GM12865 (cell line): ENCODE measurements around the gene CCDC121.
"Not testable (repeated sequence)": the region's sequence is repeated elsewhere in the genome, so short reads cannot be mapped to it uniquely, and the experiment has no call there.

ENCODE experiments used
- DNase-seq: peaks from one replicate; pipeline ENCODE4 v3.0.0; 2010; ENCODE audit warnings: low read depth
- H3K4me3 ChIP-seq: 2 replicates; pipeline ENCODE4 v1.5.1; 2011; ENCODE audit warnings: mild to moderate bottlenecking, low read depth, low read length, control low read depth
- TF ChIP-seq, protein P1 (sequence below): IDR thresholded peaks from 2 replicates; pipeline ENCODE4 v1.5.1; 2011; ENCODE audit warnings: low read length, control low read depth, low read depth, inconsistent platforms; ENCODE audit not compliant: insufficient read depth; ENCODE audit errors: missing control alignments

The CCDC121 gene

DNA sequence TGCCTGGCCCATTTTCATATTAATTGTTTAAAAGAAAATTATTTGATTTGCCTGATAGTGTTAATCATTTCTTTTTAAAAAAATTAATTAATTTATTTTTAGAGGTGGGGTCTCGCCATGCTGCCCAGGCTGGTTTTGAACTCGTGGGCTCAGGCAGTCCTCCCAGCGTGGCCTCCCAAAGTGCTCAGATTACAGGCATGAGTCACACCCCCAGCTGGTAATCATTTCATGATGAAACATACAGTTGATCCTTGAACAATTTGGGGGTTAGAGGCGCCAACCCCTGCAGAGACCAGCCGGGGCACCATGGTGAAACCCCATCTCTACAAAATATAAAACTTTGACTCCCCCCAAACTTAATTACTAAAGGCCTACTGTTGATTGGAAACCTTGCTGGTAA is 8.0 kb upstream of the CCDC121 start:
- TF ChIP-seq, protein P1, sequence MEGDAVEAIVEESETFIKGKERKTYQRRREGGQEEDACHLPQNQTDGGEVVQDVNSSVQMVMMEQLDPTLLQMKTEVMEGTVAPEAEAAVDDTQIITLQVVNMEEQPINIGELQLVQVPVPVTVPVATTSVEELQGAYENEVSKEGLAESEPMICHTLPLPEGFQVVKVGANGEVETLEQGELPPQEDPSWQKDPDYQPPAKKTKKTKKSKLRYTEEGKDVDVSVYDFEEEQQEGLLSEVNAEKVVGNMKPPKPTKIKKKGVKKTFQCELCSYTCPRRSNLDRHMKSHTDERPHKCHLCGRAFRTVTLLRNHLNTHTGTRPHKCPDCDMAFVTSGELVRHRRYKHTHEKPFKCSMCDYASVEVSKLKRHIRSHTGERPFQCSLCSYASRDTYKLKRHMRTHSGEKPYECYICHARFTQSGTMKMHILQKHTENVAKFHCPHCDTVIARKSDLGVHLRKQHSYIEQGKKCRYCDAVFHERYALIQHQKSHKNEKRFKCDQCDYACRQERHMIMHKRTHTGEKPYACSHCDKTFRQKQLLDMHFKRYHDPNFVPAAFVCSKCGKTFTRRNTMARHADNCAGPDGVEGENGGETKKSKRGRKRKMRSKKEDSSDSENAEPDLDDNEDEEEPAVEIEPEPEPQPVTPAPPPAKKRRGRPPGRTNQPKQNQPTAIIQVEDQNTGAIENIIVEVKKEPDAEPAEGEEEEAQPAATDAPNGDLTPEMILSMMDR, result no peak
- no peak overlapping the region for H3K4me3 ChIP-seq
- no peak for DNase-seq

DNA sequence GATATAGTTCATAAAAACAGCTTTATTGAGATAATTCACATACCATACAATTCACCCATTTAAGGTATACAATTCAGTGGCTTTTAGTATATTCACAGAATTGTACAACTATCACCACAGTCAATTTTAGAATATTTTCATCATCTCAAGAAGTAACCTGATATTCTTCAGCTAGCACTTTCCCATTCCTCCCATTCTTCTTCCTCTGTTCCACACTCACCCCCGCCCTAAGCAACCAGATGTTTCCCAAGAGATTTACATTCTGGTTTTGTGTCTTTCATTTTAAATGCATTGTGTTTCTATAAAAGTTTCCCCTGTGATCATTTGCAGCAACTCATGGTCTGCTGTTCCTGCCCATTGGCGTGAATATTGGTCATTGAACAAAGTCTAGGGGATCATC is 5.5 kb upstream of the CCDC121 start:
- DNase-seq, result no peak
- TF ChIP-seq, protein P1, result no peak
- H3K4me3 ChIP-seq, result no peak overlapping the region

DNA sequence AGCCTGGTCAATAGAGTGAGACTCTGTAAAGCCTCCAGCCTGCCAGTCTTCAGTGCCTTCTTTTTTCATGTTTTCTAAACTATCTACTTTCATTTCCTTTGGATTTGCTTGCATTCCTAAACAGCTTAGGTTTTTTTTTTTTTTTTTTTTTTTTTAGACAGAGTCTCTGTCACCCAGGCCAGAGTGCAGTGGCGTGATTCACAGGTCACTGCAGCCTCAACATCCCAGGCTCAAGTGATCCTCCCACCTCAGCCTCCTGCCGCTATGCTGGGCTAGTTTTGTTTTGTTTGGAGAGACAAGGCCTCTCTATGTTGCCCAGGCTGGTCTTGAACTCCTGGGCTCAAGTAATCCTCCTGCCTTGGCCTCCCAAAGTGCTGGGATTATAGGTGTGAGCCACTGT is 1.4 kb upstream of the CCDC121 start:
- not testable (repeated sequence) for H3K4me3 ChIP-seq, DNase-seq

- TF ChIP-seq, protein P1, result no peak
- DNase-seq, result peak; percentile 9
- peak overlapping the region; percentile 75 for H3K4me3 ChIP-seq
Observed at GRCh38 chr2:27627963-27628766, 647 bp downstream of the CCDC121 start.

- H3K4me3 ChIP-seq, DNase-seq: not testable (repeated sequence)
Observed at GRCh38 chr2:27626921-27627320, 1.9 kb downstream of the CCDC121 start.

DNA sequence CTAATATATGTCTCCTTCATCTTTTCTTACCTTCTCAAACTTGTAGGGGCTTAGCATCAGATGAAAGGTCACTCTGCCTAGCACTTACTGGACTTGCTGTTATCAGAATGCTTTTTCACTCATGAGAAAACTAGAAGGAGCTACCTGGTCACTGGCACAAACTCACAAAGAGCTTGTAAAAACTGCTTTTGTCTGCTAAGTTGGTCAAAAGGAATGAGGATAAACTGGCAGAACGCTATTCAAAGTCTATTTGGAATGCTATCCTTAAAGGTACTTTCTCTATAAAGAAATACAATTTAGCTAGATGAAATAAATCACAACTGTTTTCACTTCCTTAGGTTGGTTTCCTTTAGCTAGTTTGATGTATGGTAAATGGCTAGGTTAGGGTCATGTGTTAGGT is 2.5 kb downstream of the CCDC121 start:
- not testable (repeated sequence) for DNase-seq, H3K4me3 ChIP-seq

DNA sequence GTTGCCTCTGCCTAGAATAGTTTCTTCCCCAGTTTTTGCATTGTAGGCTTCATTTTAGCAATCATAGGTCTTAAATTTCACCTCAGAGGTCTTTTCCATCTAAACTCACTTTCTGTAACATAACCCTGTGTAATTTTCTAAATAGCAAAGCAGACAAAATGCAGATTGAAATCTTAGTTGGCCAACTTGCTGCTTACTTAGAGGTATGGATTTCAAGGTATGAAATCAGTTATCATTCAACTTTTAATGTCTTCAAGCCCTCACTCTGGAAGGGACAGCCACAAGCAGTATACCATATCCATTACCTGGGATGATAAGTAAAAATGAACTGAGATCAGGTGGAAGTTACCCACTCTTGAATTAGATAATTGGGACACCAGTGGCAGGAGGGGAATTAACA is 3.9 kb downstream of the CCDC121 start:
- no peak overlapping the region for H3K4me3 ChIP-seq
- no peak for DNase-seq
- TF ChIP-seq, protein P1, result no peak

DNA sequence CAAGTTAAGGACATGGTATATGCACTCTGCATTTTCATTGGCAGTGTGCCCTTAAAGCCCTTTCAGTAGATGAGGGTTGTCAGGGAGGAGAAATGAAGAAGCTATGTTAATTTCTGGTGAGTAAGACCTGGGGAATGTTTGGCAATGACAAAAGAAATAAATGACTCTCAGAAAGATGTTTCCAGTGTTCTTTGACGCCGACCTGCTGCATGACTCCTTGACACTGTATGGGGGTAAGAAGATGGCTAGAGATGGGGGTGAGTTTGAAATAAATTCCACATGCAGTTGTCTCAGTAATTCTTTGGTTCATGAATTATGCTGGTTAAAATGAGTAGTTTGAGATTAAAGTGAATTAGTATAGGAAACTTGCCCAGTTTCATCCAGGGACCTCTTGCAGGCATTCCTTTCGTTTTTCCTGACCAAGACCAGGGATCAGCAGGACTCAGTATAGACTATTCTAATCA is 5.9 kb downstream of the CCDC121 start:
- TF ChIP-seq, protein P1, result no peak
- DNase-seq, result no peak

More for the DNA sequence above, 5.9 kb downstream of the CCDC121 start:
- H3K4me3 ChIP-seq, result no peak overlapping the region
